Cardiac septum (tissue), 1 donor: ENCODE results near the gene NFIB. TPM values are rescaled to one million over a fixed set of nuclear protein-coding genes. Genes with fewer than 3 reads are reported as not detected.

Source experiments
- DNase-seq: peaks from one replicate; pipeline ENCODE4 v3.0.0-alpha.2; 2020; ENCODE audit warnings: low spot score
- intact Hi-C: fragments of 100-400 bp; cut with DNase I; formaldehyde crosslinking; loops from one replicate; pipeline ENCODE4 v1.14.0; 2022
- total RNA-seq: library from RNA; stranded (reverse); fragmentation: NEBNext Ultra II Directional; extraction: Animal tissue kit (Norgen Biotek cat#: 25700); gene quantifications from one replicate; pipeline ENCODE4 v1.2.1, GENCODE V29; 2021
- donor health status: DM: no; HTN: no; CAD: no.

NFIB gene
- total RNA-seq, 1 donor from 2014 or later, result 129 TPM

DNA sequence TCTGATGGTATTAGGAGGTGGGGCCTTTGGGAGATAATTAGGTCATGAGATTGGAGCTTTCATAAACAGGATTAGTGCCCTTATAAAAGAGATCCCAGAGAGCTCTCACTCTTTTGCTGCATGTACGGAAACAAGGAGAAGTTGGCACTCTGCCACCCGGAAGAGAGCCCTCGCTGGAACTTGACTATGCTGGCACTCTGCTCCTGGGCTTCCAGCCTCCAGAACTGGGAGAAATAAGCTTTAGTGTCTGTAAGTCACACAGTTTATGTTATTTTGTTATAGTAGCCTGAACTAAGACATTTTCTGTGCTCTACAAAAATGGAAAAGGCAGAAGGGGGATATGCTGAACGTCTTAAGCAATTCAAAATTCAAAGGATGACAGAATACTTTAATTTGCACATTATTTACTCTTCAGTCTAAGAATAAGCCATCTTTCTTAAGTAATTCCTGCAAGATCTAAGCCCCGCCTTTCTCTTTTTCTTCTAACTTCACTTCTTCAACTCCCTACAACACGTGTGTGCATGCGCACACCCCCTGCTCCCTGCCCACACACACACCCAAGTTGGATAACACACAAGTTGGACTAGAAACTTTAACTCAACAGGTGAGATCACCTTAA is 17.3 kb downstream of the NFIB start:
- DNase-seq, result no peak
- intact Hi-C loops, result no loop called here

DNA sequence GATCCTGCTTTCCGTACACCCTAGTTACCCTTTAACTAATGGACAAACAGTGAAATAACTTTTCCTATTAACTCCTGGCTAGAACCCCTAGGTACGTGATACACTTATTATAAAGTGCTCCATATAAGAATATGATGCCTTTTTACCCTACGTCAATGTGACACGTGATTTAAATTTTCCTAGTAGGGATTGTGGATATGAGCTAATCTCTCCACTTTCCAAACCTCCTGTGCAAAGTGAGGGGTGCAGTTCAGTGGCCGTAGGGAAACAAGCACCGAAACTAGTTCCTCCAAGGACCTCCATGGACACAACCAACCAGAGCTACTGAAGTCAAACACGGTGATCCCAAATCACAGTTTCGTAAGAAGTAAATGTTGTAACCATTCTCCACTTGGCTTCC is 19.3 kb downstream of the NFIB start:
- intact Hi-C loops, result no loop called here
- DNase-seq, result no peak

DNA sequence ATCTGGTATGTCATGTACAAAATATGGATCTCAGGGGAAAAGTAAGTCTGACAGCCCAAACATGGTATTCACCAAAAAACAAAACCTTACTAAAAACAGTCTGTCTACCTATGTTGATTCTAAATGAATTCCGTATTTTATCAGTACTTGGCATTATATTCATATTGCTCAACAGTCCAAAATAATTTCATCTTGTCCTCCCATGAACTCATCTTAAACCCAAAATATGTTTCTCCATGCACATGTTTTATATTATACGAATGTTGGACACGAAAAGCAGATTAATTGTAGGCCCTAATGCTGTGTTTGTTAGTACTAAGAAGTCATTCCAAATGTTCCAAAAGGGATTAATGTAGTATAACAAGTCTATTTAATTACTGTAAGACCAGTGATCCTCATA is 20.1 kb downstream of the NFIB start:
- no peak for DNase-seq
- intact Hi-C loops, result no loop called here

DNA sequence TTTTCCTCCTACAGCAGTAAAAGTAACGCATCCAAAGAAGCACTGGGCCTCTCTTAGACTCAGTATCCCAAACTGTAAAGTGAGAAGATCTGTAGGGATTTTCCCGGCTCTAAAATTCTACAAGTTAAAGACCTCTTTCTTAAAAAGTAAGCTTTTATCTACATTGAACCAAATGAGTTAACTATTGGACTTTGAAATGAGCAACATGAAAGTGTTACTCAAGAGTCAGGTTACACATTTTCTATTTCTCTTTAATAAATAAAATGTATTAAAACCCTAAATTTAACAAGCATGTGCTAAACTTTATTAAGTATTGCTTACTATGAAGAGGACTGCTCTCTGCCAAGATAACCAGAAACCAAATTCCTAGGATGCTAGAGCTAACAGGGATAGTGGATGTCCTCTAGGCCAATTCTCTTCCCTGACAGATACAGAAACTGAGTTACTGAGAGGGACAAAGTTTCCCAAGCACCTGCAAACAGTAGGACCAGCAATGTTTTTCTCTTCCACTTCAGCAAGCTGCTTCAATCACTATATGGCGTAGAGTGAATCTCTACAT is 21.7 kb downstream of the NFIB start:
- intact Hi-C loops, result no loop called here
- no peak for DNase-seq

DNA sequence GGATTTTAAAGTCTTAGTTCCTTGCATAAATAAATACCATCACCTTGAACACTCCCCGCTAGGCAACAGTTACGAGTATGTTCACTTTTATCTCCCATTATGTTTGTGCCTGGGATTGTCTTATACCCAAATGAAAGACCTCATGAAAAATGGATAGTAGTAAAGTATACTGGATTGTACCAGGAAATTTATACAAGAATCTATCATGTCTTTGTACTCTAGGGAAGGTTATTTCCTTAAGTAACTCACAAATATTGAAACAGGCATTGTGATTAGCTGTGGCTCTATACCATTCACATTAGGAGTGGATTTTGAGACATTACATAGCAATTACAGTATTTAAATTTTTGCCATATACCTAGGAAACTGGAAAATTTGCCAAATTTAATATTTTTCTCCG is 24.0 kb downstream of the NFIB start:
- intact Hi-C loops, result no loop called here
- no peak for DNase-seq

DNA sequence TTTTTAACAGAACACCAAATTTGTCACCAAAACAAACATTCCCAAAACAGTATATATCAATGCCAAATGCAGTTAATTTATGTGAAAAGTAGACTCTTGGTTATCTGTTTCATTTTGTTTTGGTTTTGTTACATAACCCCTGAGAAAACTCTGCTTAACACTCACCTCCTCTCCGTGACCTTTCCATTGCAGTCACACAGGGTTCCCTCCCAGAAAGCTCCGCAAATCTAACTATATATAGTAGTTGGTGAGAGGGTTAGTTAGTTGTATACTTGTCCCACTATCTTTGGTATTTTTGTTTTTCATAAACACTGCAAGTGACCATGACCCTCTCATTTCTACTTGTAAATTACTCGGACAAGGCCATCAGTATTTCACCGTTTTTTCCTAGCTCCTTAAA is 25.5 kb downstream of the NFIB start:
- no peak for DNase-seq
- intact Hi-C loops, result no loop called here

DNA sequence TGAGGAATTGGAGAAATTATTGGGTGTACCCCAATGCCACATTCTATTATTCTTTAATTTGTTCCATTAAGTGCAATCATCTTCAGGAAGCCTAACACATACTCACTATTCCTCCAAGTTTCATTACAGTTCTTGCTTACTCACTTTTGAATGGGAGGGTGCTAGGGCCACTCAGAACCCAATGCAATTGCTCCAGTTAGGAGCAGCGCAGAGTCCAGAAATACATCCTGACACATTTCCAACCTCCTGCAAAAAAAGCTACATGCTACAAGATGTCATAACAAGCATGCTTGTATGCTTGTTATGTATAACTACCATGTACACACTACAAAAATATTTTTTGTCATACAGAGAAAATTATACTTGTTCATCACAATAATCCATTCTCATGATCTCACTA is 27.8 kb downstream of the NFIB start:
- intact Hi-C loops, result no loop called here
- no peak for DNase-seq

DNA sequence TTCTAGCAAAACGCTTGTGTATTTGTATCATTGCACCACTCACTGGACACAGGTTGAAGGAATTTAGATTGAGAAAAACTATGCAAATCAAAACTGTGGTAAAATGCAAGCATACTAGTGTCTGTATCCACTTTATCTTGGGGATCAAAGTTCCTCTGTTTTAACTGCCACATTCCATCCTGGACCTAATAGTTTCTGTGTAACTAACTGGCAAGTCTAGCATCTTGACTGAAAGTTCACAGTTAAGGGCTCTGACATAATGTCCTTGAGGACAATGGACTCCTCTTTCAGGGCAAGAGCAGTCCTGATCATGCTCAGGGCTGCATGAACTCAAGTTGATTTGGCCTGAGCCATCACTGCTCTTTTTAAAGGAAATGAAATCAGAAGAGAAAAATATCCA is 30.7 kb downstream of the NFIB start:
- no peak for DNase-seq
- intact Hi-C loops, result no loop called here

DNA sequence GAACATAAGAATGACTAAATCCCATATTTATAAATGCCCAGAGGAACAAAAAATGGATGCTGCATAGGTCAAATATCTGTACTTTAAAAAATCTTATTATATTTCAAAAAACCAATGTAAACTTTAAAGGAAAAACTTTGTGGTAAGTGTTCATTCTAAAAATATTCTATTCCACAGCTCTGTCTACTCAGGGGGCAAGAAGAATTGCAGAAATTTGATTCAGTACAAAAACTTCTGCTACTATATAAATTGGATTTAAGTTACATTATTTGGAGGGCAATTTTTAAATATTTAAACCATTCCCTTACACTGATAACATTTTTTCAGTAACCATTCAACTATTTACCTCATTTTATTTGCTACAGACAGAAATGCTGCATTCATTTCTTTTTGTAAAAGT is 32.1 kb downstream of the NFIB start:
- intact Hi-C loops, result no loop called here
- DNase-seq, result no peak

DNA sequence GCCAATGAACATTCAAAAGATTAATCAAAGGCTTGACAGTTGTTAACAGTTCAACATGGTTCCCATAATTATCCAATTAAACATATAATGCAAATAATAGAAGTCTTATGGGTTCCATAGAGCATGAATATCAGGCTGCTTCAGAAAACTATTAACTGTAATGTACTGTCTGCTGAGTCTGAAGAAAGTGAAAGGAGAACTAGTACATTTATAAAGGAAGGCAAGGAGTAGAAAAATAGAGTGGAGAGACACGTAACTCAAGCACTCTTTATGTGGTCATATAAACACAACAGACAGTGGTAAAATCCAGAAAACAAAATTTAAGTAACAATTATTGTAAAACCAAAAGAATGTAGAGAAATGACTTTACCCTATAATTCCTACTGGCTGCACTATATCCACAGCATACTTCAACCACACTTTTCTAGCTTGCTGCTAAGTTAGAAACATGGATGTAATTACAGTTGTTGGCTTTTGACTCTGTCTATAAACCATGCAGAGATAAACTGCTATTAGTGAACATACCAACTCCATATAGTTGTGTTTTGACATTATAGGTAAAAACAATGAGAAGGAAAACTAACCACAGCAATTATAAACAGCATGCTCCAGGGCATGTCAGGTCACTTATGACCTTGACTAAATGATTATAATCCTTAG is 32.7 kb downstream of the NFIB start:
- no peak for DNase-seq
- intact Hi-C loops, result no loop called here

DNA sequence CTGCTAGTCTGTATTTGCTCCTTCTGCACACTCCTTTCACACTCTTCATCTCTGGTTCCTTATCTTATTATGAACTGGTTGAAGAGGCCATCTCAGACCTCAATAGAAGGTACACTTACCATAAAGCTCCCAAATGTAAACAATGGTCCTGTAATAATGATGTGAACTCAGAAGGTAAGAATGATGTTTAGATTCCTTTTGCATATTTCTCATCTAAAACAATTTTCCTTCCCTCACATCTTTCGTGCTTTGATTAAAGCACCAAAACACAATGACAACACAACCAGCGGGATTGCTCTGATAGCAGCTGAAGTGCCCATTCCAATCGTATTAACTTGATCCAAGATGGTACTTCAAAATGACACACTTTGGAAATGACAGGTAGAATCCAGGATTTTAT is 34.3 kb downstream of the NFIB start:
- DNase-seq, result no peak
- intact Hi-C loops, result no loop called here

DNA sequence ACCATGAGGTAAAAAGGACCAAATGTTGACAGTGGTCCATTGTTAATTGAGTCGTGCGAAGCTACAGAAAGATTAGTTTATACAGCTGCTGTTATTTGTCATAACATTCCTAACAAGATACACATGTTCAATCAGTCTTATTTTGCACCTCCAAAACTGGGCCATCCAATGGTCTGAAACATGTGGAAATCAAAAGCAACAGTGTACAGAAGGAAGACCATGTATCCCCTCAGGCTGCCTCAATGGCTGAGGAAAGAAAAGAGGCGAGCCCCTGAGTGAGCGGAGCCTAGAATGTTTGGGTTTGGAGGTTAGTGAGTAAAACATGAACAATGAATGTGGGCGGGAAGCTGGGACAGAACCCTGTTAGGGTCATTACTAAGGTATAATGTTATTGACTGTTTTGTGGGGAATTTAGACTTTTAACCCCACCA is 35.6 kb downstream of the NFIB start:
- intact Hi-C loops, result no loop called here
- DNase-seq, result no peak

DNA sequence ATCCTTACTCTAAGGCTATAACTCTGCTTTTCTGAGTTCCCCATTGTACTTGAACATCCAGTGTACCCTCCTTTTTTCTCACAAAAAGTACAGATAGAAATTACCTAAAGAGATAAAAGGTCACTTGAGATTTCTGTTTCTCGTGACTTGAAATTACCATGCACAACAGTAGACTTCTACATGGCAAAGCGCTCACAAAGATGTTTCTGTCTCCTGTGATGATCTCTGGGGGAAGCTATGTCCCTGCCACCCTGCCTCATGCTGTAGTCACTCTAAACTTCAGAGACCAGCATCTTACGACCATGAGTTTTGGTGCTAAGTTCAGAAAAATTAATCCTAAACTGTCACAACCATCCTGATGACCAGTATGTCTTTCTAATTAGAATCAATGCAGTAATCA is 36.2 kb downstream of the NFIB start:
- intact Hi-C loops, result no loop called here
- DNase-seq, result no peak

DNA sequence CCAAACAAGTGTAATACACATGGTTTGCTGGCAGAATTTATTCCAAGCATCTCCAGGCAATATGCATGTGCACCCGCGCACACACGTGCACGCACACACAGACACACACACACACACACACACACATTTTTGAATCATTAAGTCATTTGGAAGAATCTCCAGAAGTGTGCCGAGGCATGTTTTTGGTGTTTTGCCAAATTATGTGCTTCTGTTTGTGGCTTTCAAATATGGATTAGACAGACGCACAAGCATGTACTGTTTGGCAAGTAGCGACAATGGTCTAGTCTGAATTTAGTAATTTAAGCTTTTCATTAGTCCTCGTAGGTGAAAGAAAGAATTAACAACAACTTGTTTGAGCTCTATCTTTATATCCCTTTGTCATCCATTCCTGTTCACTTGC is 36.7 kb downstream of the NFIB start:
- intact Hi-C loops, result no loop called here
- no peak for DNase-seq

DNA sequence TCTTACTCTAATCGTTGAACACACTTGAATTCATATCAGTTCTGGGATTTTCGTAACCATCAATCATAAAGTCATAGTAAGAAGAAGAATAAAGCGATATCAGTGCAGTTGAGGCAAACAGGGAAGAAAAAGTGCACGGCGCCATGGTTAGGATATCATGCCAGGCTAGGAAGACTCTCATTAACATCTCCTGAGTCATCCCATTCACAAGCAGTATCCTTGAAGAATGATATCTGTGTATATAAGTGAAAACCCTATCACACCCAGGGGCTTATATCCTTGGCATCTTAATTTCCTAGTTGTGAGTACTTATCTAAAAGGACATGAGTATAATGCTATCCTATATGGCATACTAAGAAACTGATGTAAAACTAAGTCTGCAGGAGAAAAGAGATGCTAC is 38.6 kb downstream of the NFIB start:
- no peak for DNase-seq
- intact Hi-C loops, result no loop called here

DNA sequence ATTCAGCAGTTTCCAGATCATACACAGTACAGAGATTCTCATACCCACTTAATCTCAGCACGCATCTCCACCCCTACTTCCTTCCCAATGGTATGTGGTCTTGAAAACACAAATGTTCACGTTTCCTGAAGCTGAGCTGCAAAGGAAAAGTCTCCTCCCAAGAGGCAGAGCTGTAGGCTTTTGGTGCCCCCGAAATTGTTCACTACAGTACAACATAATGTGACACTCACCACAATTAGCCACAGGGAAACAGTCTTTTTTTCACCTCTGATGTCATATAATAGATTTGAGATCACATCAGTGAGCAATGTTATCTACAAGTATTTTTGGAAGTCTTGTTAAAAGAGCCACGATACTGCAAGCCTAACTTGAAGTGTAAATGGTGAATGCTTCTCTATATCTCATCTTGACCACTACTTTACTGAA is 40.2 kb downstream of the NFIB start:
- no peak for DNase-seq
- intact Hi-C loops, result loop anchor here (5.0 kb wide), 1 partner anchor 39 kb away; the partner anchor contains the start of gene NFIB

DNA sequence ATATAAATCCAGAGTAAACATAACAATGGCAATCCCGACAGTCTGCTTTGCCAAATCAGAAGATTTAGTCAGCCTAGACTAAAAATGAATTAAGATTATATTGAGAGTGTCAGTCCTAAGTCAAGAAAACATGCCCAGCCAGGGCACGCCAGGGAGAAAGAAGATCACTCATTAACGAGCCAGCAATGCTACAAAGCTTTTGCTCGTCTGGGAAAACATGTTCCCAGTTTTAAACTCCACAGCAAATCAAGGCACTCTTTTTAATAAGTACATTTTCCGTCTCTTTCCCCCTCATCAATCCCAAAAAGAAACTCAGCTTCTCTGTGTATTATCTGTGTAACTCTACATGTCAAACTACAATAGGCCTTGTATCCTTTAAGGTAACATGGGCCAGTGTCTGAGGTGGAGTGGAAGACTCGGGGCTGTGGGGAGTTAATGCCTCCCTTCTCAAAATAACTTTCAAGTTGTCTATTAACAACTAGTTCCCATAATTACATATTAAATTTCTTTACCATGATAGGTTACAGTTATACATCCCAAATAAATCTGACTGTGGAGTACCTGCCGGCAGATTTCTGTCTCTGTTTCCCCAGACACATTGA is 40.9 kb downstream of the NFIB start:
- DNase-seq, result no peak
- intact Hi-C loops, result loop anchor here (5.0 kb wide), 1 partner anchor 39 kb away; the partner anchor contains the start of gene NFIB

DNA sequence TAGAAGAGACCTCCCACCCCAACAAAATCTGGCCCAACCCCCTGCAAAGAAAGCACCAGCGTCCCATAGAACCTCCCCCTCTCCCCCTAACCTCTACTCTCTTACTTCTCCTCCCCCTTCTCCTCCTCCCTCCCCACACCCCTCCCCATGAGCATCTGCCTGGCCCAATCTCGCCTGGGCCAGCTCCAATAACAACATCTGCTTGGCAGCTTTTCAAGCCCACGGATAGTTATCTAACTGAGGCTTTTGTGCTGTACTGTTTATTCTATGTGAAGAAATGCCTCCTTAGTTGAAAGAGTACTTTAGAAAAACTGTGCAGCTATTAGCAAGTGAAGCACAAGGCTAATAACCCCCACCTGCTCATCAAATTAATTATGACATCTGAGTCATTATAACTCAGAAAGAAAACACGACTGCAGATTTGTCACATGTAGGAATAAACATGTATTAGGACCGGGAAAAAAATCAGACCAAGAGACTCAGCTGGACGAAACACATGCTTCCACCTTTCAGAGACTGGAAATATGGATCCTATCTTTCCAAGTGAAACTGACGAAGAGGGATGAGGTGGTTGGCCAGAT is 42.8 kb downstream of the NFIB start:
- intact Hi-C loops, result loop anchor here (5.0 kb wide), 1 partner anchor 41 kb away; the partner anchor contains the start of gene NFIB
- DNase-seq, result no peak

DNA sequence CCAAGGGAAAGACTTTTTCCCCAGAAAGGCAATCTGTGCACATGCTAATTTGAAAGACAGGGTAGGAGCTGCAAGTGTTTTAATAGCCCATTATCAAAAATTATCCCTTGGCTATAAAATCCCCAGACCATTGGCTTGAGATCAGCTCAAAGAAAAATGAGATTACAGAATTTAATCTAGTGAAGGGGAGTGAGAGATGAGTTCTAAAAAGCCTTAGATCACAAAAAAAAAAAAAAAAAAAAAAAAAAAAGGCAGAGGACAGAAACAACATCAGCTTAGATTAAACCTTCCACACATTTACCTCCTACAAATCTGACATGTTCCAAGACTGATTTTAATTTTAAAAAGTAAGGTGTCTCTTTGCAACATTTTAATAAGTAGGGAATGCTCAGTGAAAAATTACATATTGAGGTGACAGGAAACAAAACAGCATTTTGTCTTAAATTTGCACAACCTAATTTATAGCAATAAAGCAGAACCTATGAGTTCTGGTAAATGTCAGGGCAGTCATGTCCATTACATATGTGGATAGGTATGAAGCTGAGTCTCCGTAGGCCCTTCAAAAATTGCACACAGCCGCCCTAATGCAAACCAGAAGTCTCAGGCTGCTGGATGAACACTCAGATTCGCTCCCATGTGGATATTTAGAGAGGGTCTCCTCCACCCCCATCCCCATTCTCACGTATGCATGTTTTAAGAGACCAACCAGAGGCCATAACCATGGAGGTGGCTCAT is 43.4 kb downstream of the NFIB start:
- intact Hi-C loops, result loop anchor here (5.0 kb wide), 1 partner anchor 42 kb away; the partner anchor contains the start of gene NFIB

DNA sequence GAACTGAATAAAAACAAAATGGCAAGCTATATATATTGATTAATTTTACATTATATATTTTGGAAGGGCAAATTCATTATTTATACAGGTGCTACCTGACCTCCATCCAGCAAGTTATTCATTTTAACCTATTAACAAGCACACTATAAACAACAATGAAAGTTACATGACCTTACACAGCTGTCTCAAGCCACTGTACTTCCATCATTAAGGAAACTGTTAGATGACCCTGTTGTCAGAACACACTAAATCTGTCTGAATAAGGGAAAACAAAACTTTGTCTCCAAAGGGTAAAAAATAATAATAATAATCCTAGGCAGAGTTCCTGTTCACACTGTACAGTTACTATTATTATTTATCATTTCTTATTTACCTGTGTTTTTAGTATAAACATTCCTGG is 44.0 kb downstream of the NFIB start:
- DNase-seq, result no peak
- intact Hi-C loops, result loop anchor here (5.0 kb wide), 1 partner anchor 42 kb away; the partner anchor contains the start of gene NFIB

More for the DNA sequence above, 43.4 kb downstream of the NFIB start:
- no peak for DNase-seq
